ENCODE data around the gene DMD.

DMD gene

DNA sequence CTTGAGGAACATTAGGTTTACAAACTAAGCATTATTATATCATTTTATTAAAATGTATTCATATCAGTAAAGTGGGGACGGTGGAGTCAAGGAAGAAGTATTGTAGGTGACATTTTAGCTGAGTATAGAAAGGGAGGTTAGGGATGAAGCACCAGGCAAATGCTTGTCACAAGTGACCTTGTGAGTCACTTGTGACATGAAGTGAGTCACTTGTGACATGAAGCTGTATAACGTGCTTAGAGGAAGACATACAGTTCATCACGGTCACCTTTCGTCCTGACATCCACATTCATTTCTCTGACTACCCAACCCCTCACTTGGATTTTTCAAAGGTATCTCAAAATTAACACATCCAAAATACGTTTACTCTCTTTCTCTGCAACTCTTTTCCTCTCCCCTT, 1034.8 kb downstream of the DMD start:
- DNase-seq: no peak

DNA sequence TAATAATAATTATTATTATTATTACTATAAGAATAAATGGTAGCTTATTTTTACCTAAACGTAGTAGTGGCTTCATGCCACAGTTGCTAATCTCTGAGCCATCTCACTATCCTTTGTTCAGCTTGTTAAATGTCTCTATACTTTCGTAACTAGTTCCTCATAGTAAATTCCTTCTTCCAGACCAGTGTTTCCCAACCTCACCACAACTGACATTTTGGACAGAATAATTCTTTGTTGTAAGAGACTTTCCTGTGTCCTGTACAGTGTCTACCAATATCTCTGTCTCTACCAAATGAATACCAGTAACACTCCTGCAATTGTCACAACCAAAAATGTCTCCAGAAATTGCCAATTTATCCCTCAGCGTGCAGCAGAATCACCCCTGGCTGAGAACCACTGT, 1040.9 kb downstream of the DMD start:
- no peak for DNase-seq

DNA sequence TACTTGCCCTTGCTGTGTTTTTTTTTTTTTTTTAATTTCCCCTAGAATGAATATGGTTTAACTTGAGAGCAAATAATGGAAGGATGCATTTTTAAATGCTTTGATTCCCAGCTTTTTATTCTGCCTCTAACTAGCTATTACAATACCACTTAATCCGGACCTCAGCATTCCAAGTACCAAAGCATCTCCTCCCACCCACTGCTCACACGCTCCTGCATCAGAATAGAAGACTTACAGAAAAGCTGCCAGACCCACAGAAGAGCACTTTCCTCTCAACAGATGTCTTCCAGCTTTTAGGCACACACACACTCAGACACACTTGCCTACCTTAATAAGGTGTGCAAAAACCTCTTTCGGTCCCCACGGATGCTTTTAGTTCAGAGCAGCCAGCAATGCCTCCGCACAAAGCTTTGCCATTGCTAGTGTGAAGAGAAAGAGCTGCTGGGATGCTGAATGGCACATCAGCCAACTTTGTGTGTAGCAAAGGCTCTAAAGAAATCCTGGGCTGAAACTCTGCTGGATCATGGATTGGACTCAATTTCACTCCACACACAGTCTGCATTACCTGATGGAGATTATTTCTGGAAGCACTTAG, 1056.2 kb downstream of the DMD start:
- DNase-seq: no peak

DNA sequence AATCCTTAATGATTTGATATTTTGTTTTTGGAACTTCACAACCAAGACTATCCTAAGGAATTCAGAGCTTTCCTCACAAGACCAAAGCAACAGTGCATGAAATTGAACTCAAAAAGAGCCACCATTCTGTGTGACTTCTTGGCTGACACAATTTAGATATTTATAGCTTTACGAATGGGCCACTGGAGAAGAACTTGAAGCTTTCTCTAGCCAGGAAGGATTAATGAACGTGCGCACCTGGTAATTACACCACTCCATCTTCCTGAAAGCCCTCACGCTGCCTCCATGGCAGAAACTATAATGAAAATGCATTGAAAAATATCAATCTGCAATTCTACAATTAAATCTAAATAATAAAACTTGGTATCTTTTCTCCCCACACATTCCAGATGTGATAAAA, 1057.8 kb downstream of the DMD start:
- DNase-seq: no peak

DNA sequence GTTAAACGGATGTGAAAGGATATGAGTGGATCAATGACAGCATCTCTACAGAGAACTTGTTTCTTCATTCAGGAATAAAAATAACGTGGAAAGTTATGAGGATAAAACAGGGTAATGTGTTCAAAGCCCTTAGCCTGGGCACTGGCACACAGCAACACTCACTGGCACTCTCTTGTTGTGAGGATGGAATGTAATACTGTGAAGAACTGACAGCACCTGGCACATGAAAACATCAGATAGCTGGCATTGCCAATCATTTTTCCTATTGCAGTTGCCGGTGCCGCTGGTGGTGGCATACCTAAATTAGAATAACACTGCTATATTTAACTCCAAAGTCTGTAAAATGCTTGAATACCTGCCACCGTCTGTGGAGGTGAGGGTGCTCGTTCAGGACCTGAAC, 1061.2 kb downstream of the DMD start:
- no peak for DNase-seq

DNA sequence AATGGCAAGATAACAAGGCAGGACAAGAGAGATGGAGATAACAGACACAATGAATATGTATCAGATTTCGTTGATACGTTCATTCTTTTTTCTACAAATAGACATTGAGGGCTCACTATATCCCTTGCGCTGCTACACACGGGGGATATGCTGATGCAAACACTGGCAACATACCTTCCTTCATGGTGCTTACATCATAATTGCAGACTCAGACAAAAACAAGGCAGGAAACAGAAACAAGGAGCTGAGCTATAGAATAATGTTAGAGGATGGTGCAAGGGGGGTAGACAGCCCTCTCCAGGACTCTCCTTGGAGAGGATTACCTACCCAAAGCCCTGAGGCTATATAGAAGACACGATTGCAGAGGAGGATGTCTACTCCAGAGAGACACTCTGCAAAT, 1069.5 kb downstream of the DMD start:
- no peak for DNase-seq

DNA sequence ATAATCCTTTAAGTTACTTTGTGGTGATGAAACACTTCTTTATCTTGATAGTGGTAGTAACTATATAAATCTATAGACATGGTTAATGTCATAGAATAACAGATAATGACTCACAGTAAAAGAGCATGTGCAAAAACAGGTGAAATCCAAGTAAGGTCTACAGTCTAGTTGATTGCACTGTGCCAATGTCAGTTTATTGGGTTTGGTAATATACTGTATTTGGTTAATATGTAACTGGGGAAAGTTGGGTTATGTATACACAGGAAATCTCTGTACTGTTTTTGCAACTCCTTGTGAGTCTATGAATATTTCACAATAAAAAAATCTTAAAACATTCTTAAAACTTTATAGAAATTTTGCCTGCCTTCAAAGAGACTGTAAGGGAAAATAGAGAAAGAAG, 1071.9 kb downstream of the DMD start:
- DNase-seq: no peak

DNA sequence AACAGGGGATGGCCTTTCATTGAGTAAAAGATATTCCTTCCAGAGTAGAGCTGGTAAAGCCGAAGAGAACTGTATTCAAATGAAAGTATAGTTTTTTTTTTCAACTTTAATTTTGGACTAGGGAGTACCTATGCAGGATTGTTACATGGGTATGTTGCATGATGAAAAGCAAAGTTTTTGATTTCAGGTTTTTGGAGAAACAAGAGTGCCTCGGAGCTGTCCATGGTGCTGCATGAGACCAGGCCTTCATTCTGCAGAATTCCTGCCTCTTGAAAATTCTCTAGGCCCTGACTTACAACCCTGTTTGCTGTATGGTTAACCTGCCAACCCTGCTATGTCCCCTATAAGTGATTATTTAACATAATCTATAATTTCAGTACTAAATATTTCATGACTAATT, 1073.8 kb downstream of the DMD start:
- no peak for DNase-seq

DNA sequence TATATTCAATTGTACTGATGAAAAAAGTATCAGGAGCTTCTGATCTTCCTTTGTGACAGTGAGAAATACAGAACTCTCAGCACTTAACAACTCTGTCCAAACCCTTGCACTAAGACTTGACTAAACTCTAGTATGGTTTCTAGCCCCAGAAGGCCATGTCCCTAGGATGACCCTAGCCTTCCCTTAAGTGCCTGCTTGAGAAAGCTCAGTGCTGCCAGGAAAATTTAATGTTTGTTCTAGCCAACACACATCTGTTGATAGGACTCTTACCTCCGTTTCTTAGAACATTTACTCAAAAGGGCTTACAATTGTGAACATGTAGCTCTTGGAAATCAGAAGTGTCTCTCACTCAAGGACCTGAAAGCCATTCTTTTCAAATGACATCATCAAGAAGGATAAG, 1084.4 kb downstream of the DMD start:
- DNase-seq: no peak

DNA sequence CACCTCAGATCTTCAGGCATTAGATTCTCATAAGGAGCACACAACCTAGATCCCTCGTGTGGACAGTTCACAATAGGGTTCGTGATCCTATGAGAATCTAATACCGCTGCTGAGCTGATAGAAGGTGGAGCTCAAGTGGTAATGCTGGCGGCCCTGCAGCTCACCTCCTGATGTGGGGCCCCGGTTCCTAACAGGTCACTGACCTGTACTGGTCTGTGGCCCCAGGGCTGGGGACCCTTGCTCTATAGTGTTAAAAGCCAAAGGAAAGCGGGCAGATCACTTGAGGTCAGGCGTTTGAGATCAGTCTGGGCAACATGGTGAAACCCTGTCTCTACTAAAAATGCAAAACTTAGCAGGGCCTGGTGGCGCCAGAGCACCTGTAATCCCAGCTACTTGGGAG, 1092.5 kb downstream of the DMD start:
- DNase-seq: no peak

DNA sequence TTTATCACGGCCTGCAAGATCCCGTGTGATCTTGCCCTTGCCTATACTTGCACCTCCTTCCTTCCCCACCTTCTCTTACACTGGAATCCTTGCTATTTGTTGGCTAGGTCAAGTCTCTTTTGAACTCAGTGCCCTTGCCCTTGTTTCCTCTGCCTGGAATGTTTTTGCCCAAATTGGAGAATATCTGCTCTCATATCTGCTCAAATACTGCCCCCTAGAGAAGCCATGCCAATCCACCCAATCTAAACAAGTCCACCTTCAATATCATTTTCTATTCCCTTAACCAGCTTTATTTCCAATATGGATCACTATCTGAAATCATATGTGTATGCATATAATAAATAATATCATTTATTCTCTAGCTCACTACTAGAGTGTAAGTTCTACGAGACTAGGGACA, 1095.3 kb downstream of the DMD start:
- DNase-seq: no peak

DNA sequence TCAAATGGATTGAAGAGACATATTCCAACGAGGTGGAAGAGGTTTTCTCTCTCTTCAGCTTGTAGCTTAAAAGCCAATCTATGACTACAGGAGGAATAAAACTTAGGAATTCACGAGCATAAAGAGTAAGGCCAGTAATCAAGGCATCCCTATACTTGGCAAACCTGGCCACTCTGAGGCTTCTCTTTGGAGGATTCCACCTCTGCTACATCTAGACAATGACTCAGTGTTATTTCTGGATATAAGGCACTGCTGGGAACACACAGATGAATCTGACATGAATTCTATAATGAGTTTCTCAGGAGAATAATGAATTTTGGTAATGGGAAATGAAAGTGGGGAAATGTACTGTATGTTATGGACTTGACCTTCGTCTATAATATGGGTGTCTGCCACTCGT, 1123.7 kb downstream of the DMD start:
- no peak for DNase-seq

DNA sequence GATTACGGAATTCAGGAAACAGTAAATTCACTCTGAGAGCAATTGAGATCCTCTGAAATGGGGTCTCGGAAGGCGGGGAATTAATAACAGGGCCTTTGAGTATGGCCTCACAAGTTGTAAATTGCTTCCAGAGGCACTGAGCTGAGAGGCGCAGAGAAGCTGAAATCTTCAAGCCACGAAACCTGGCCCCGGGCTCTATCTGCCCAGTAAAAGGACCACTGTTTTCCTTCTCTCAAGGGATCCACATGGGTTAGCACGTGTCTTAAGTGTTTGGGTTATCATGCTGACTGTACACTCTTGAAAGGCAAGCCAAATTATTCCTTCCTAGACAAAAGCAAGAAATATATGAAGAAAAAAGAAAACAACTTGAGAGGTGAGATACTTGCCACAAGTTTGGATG, 1126.6 kb downstream of the DMD start:
- DNase-seq: no peak

DNA sequence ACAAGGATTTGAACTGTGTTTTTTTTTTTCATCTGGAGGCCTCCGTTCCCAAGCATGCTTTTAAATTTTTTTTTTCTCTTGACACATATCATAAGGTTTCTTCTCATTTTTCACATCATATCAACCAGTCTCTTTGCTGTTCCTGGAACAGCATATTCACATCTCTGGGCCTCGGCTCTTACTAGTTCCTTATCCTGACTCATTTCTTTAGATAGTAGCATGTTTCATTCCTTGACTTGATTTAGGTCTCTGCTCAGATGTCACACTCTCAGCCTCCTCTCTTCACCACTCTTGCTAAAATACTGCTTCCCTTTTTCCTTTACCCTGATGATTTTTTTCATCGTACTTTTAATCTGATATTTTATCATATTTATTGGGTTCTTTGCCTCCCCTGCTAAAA, 1163.1 kb downstream of the DMD start:
- no peak for DNase-seq

DNA sequence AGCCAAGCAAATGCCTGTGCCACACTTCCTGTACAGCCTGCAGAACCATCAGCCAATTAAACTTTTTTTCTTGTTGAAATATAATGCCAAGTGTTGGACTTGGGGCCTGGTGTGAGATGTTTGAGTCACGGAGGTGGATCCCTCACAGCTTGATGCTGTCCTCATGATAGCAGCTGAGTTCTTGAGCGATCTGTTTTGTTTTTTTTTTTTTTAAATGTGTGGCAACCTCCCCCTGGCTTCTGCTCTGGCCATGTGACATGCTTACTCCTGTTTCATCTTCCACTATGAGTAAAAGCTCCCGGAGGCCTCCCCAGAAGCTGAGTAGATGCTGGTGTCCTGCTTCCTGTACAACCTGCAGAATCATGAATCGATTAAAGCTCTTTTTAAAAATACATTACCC, 1166.2 kb downstream of the DMD start:
- DNase-seq: no peak

DNA sequence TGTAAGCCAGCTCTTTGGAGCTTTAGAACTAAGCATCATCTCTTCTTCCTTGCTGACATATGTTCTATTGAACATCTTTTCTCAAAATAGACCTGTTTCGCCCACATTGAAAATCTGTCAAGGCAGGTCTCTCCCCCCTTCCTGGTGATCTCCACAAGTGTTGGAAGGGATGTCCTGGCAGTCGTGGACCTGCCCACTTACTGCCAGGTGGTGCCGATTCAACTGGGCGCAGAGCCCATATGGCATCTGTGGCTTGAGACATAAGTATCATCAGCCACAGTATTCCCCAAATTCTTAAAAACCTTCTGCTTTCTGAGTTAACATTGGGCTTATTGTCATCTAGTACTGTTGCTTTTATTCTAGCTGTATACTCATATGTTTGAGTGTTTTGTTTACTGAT, 1170.2 kb downstream of the DMD start:
- DNase-seq: no peak

DNA sequence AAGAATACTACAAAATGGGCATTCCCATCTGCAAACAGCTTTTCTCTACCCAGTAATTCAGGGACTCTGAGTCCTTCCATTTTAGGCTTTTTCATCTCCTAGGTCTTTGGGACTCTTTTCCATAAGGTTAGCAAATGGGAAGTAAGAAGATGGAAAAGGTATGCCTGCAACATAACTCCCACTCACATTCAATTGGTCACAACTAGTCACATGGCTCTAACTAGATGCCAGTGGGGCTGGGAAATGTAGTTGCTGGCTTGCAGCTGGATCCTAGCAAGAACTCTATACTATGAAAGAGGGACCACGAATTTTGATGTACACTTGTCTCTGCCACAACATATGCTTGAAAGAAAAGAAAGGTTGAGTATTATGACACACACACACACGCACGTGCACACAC, 1184.6 kb downstream of the DMD start:
- no peak for DNase-seq

DNA sequence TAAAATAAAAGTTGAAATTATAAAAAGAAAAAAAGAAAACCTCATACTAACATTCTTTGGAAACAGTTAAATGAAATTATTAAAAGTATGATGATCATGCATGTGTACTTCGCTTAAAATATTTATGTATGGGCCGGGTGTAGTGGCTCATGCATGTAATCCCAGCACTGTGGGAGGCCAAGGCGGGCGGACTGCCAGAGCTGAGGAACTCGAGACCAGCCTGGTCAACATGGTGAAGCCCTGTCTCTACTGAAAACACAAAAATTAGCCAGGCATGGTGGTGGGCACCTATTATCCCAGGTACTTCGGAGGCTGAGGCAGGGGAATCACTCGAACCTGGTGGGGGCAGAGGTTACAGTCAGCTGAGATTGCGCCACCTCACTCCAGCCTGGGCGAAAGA, 1187.3 kb downstream of the DMD start:
- DNase-seq: no peak

DNA sequence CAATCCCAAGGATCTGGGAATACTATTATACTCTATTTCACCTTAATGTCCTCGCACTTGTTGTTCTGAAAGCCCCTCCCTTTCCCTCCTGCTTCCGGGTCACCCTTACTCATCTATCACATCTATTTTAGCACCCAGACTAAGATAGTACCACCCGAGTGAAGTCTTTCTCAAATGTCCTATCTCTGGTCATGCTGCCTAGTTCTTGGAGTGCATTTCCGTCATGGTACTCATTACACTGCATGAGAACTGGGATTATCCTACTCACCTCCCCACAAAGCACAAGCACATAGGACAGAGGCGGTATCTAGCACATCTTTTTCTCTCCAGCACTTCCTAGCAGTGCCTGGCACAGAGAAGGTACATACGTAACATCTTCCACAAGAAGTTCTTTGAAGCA, 1195.2 kb downstream of the DMD start:
- no peak for DNase-seq

DNA sequence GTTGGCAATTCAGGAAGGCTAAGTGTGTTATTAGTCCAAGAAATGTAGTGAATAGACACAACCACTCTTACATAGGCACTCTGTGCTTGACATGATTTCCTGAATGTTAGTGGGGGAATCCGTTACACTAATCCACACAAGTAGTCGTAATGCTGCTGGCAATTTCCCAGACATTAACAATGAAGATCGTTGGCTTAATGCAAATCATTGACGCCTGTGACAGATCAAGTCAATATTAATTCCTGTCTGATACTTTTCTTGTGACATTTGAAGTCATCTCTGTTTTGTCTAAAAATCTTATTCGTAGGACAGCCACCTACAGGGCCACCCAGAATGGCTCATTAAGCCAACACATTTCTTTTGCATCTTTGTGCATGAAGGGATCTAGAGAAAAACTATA, 1200.4 kb downstream of the DMD start:
- no peak for DNase-seq

DNA sequence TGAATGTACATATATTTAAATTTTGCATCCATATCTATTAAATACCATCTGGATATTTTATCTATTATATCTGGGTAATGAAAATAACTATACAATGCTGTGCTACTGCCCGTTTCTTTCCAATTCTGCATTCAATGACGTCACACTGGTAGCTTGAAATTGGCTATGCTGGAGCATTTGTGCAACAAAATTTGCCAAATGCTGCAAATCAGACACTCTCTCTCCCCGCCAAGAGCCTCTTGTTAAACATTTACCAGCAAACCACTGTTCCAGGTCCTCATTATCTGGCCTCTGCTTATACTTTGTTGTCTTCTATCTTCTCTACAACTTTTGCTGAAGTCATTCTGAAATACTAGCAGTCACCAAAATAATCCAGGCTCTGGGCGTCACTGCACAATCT, 1201.1 kb downstream of the DMD start:
- DNase-seq: no peak

DNA sequence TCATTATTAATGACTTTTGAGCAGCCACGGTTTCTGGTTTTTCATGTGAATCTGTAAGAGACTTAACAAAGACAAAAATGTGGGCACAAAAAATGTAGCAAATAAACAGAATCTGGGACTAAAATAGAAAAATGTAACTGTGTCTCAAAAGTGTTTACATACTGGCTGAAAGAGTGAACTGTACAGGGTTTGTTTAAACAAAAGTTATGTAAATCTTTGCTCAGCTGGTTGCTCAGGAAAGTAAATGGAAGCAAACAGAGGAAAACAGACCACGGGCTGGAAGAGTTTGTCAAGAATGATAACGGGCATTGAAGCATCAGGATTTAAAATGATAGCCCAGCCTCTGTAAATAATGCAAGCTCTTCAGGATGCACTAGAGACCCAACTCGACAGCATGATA, 1217.7 kb downstream of the DMD start:
- no peak for DNase-seq

DNA sequence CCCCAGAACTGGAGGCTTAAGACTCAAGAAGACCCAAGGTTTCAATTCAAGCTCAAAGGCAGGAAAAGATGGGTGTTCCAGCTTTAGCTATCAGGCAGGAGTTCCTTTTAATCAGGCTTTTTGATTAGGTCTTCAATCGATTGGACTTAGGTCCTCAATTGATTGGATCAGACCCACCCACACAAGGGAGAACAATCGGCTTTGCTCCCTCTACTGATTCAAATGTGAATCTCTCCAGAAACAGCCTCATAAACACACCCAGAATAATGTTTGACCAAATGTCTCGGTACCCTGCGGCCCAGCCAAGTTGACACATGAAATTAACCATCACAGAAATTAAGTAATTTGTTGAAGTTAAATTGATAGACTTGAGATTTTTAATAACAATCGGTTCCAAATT, 1222.4 kb downstream of the DMD start:
- DNase-seq: no peak

DNA sequence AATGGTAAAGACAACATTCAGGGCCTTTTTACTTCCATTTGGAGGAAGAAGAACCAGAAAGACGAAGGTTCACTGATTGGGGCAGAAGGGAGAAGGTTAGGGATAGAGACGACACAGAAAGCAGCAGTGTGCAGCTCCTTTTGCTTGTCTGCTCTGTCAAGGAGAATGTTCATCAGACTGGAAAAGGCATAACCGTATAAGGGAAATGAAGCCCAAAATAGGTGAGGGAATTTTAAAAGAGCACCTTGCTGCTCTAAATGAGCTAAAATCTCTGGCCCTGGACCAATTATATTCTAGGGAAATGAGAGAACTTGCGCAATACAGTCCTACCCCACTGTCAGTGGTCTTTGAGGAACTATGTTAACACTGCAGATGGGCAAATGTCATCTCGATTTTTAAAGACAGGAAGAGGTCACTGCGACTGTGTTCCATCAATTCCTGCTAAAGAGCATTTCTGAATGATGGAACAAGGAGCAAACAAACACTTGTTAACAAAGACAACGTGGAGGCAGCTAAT, 1229.7 kb downstream of the DMD start:
- no peak for DNase-seq

DNA sequence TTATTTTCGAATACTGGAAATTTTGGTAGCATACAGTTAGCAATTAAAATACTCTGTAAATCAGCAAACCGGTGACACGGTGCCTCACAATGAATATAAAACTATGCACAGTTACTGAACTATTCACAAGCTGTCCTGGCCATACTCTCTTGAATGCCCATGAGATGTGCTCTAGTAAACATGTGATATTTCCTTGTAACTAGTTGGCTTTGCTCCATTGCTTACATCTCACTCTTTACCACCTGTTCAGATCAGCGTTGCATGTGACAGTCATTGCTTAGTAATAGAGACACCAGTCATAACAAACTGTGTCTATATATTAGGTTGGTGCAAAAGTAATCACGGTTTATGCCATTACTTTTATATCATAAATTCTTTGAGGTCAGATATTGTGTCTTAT, 1241.6 kb downstream of the DMD start:
- DNase-seq: no peak

DNA sequence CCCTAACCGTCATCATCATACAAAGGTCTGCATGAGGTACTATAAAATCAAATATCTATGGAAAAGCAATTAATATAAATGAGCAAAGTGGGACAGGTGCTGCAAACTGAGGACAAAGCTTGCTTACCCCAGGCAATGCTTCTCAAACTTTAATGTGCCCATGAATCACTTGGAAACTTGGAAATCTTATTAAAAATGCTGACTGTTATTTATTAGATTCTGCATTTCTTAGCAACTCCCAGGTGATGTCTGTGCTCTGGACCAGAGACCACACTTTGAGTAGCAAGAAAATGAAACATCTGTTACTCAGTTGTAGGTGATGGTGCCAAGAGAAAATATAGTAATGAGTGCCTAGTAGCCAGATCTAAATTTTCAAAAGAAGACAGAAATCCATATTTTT, 1249.1 kb downstream of the DMD start:
- DNase-seq: no peak

Data from stimulated activated CD4-positive, alpha-beta T cell treated with anti-CD3 and anti-CD28 coated beads, Interleukin-1b, Interleukin-23, amount 100 ng/mL, for 48 hours (primary cell).